Uterus (tissue), 2 donors: Measurements from ENCODE around the gene LGSN.
"Not testable (repeated sequence)": the region's sequence is repeated elsewhere in the genome, so short reads cannot be mapped to it uniquely, and the experiment has no call there.

ENCODE experiments used
- POLR2A ChIP-seq, 2 donors: fragments of 450-650 bp; IDR thresholded peaks; one replicate each; pipeline ENCODE4 v1.6.1; 2016; ENCODE audit warnings: antibody characterized with exemption in 2 of 2, mild to moderate bottlenecking in 1 of 2, moderate library complexity in 1 of 2
- TF ChIP-seq, protein P1 (sequence below), 4 experiments: fragments of 200-600 bp in 2 of 4; fragments of 450-650 bp in 2 of 4; sonication (generic) in 2 of 4; IDR thresholded peaks; one replicate each; pipeline ENCODE4 v1.5.1; 2016 to 2019; ENCODE audit warnings: antibody characterized with exemption in 4 of 4, mild to moderate bottlenecking in 2 of 4, moderate library complexity in 1 of 4

GRCh38 chr6:63230511-63230910 is 89.3 kb downstream of the LGSN start:
- TF ChIP-seq, protein P1, sequence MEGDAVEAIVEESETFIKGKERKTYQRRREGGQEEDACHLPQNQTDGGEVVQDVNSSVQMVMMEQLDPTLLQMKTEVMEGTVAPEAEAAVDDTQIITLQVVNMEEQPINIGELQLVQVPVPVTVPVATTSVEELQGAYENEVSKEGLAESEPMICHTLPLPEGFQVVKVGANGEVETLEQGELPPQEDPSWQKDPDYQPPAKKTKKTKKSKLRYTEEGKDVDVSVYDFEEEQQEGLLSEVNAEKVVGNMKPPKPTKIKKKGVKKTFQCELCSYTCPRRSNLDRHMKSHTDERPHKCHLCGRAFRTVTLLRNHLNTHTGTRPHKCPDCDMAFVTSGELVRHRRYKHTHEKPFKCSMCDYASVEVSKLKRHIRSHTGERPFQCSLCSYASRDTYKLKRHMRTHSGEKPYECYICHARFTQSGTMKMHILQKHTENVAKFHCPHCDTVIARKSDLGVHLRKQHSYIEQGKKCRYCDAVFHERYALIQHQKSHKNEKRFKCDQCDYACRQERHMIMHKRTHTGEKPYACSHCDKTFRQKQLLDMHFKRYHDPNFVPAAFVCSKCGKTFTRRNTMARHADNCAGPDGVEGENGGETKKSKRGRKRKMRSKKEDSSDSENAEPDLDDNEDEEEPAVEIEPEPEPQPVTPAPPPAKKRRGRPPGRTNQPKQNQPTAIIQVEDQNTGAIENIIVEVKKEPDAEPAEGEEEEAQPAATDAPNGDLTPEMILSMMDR (IDR thresholded peaks at IDR 0.05), result not testable (repeated sequence)
- TF ChIP-seq POLR2A (IDR thresholded peaks at IDR 0.05), result not testable (repeated sequence)
